ENCODE measurements around the gene VWA1. TPM values are rescaled to one million over a fixed set of nuclear protein-coding genes. Genes with fewer than 3 reads are reported as not detected.
"Not testable (repeated sequence)": the region's sequence is repeated elsewhere in the genome, so short reads cannot be mapped to it uniquely, and the experiment has no call there.

VWA1 gene
- total RNA-seq, 1 donor from 2014 or later = 19.1 TPM

DNA sequence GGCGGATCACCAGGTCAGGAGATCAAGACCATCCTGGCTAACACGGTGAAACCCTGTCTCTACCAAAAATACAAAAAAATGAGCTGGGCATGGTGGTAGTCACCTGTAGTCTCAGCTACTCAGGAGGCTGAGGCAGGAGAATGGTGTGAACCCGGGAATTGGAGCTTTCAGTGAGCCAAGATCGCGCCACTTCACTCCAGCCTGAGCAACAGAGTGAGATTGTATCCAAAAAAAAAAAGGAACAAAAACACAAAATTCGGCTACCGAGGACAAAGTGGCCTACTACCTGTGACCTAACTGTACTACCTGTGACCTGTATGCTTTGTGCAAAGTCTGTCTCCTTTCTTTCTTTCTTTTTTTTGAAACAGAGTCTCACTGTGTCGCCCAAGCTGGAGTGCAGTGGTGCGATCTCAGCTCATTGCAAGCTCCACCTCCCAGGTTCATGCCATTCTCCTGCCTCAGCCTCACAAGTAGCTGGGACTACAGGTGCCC is 32.5 kb upstream of the VWA1 start:
- DNase-seq (ENCODE audit: low read depth) = not testable (repeated sequence)

- DNase-seq (ENCODE audit: low read depth) = no peak
Observed at GRCh38 chr1:1403653-1404052, 31.8 kb upstream of the VWA1 start.

GRCh38 chr1:1406101-1406820 is 29.2 kb upstream of the VWA1 start:
- DNase-seq (ENCODE audit: low read depth) = no peak

DNA sequence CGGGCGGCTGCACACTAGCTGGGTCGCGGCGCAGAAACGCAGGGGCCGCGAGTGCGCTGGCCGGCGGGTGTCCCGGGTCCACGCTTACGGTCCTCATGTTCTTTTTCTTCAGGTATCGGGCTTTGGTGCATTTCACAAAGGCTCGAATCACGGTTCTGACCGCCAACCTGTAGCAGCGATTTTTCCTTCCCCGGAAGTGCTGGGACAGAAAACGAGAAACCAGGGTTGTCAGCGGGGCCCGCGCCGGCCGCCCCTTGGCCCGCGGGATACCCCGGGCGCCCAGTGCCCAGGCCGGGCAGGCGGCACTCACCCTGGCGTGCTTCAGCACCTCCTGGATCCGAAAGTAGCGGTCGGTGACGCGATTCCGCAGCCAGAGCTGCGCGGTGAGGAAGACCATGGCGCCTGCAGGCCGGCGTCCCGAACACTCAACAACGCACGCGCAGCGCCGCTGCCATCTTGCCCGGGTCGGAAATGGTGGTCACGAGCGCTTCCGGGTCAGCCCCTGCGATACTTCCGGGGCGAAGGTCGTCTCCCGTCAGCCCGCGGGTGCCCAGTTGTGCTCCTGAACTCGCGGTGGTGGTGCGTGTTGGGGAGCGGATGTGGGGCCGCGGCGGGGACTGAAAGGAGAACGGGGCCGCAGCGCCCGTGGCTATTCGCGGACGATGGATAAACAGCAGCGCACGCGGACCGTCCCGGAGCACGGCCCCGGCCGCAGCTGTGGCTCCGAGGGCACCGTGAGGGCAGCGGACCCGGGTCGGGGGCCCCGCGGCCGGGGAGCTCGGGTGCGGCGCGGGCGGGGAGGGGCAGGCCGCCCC is 28.5 kb upstream of the VWA1 start, which contains the start of gene MRPL20:
TSS of gene MRPL20 (minus strand) at position 473 of the 815 bp plus-strand sequence. CDS start at position 397, 76 bp downstream.
- DNase-seq (ENCODE audit: low read depth) = peak; percentile 77

GRCh38 chr1:1407636-1408318 is 27.7 kb upstream of the VWA1 start:
- peak; percentile 18 for DNase-seq (ENCODE audit: low read depth)

GRCh38 chr1:1410238-1410637 is 25.3 kb upstream of the VWA1 start:
- not testable (repeated sequence) for DNase-seq (ENCODE audit: low read depth)

GRCh38 chr1:1411626-1412025 is 23.9 kb upstream of the VWA1 start:
- no peak for DNase-seq (ENCODE audit: low read depth)

- not testable (repeated sequence) for DNase-seq (ENCODE audit: low read depth)
Observed at GRCh38 chr1:1412311-1412902, 23.1 kb upstream of the VWA1 start.

- DNase-seq (ENCODE audit: low read depth) = no peak
Observed at GRCh38 chr1:1415751-1416150, 19.7 kb upstream of the VWA1 start.

DNA sequence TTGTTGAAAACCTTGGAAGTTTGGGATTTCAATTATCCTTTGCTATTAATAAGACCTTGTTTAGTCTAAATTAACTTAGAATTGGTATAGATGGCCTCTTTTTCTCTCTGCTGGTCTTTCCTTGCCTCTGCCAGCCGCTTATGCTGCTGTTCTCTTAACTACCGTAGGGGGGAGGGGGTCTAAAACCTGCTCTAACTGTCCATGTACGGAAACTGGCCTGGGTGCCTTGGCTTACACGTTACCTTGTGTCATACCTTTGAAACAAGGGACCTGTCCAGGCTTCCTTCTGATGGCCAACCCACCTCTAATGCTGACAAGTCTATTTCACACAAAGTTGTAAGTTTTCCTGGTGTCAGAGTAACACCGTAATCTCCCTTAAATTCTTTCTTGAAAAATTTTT is 18.1 kb upstream of the VWA1 start:
- DNase-seq (ENCODE audit: low read depth) = not testable (repeated sequence)

GRCh38 chr1:1417825-1418463 is 17.5 kb upstream of the VWA1 start:
- DNase-seq (ENCODE audit: low read depth) = not testable (repeated sequence)

DNA sequence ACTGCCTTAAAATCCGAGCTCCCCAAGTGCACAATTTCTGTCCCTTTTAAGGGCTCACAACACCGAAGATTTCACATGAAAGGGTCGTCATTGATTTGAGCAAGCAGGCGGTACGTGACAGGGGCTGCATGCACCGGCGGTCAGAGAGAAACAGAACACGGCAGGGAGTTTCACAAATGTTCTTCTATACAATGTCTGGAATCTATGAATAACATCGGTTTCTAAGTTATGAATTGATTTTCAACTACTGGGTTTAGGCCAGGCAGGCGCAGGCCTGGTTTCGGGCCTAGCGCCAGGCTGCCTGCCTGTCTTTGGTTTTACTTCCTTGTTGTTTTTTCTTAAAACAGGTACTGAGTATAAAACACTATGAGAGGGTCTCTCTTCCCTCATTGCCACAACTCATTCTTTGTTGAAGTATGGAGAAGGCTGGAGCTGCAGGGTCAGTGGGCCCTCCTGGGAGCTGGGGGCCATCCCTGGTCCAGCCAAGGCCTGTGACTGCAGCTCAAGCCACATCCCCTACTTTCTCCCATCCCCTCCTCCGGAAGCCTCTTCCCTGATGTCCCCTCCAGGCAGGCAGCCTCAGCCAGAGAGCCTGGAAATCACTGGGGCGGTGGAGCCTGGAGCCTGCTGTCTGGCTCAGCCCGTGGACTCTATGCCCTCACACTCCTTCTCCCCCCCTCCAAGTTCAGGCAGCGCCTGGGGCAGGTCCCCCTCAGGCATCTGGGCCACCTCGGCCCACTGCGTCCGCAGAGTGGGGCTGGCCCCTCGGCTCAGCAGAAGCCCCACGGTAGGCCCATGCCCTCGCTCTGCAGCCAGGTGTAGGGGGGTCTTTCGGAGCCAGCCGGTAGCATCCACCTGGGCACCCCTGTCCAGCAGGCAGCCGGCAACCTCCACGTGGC is 16.8 kb upstream of the VWA1 start:
- DNase-seq (ENCODE audit: low read depth) = no peak

GRCh38 chr1:1419363-1419812 is 16.1 kb upstream of the VWA1 start:
- no peak for DNase-seq (ENCODE audit: low read depth)

DNA sequence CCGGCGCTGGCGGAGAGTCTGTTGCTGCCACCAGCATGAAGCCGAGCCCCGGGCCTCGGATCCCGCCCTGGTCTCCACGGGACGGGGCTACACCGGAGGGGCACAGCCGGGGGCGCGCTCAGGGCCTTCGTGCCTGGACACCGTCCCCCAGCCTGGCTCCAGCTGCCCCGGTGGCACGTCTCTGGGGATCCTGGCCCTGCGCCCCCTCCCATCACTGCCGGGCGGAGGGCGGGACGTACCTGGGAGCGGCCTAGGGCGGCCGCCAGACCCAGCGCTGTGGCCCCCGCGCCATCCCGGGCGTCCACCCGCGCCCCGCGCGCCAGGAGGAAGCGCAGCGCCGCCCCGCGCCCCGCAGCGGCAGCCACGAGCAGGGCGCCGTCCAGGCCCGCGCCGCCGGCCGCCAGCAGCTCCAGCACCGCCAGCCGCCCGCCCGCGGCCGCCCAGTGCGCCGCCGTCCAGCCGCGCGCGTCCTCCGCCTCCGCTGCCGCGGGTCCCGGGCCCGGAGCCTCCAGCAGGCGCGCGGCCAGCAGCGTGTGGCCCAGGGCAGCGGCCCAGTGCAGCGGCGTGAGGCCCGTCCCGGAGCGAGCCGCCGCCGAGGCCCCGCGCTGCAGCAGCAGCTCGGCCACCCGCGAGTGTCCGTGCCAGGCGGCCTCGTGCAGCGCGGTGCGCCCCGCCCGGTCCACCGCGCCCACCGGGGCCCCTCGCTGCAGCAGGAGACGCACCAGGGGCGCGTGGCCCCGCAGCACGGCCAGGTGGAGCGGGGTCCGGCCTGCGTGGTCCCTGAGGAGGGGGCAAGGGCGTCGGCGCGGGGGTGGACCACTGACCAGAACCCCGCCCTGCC is 15.5 kb upstream of the VWA1 start:
- DNase-seq (ENCODE audit: low read depth) = no peak

GRCh38 chr1:1420654-1421141 is 14.8 kb upstream of the VWA1 start:
- no peak for DNase-seq (ENCODE audit: low read depth)

GRCh38 chr1:1421147-1421906 is 14.2 kb upstream of the VWA1 start, which contains the start of gene ANKRD65:
Gene ANKRD65 (minus strand): TSS chr1:1421276. CDS start chr1:1421005, 271 bp downstream.
- no peak for DNase-seq (ENCODE audit: low read depth)

- DNase-seq (ENCODE audit: low read depth) = no peak
Observed at GRCh38 chr1:1421907-1422464, 13.5 kb upstream of the VWA1 start.

Measured in renal cortical epithelial cell (primary cell).